ENCODE measurements around the gene EID3. TPM values are rescaled to one million over a fixed set of nuclear protein-coding genes. Genes with fewer than 3 reads are reported as not detected.
A peak's percentile ranks its signal among the peaks of the same experiment; 100 is the strongest.

Gene EID3
- total and polyA plus RNA-seq, 7 donors: 0.28 to 1.3 (median 0.95) TPM

- H3K4me3 ChIP-seq: no peak overlapping the region
- no peak for DNase-seq
- peaks cover 15% of the 10 kb centered on the region for H3K4me1 ChIP-seq
- WGBS, 3 donors: 70 to 72% (median 71%) methylated on average over 2 to 4 of the region's 4 CpGs
- H3K27ac ChIP-seq: no peak overlapping the region
- H3K36me3 ChIP-seq (ENCODE audit: insufficient read depth in 1 of 2, low read depth in 1 of 2): no peaks in the 10 kb centered on the region
- intact Hi-C loops (cut with DNase I): no loop called here
- no peaks in the 10 kb centered on the region for H3K27me3 ChIP-seq (ENCODE audit: insufficient read depth in 3 of 3, low read length in 2 of 3)
- H3K9me3 ChIP-seq: no peaks in the 10 kb centered on the region
- TF ChIP-seq, protein P1, sequence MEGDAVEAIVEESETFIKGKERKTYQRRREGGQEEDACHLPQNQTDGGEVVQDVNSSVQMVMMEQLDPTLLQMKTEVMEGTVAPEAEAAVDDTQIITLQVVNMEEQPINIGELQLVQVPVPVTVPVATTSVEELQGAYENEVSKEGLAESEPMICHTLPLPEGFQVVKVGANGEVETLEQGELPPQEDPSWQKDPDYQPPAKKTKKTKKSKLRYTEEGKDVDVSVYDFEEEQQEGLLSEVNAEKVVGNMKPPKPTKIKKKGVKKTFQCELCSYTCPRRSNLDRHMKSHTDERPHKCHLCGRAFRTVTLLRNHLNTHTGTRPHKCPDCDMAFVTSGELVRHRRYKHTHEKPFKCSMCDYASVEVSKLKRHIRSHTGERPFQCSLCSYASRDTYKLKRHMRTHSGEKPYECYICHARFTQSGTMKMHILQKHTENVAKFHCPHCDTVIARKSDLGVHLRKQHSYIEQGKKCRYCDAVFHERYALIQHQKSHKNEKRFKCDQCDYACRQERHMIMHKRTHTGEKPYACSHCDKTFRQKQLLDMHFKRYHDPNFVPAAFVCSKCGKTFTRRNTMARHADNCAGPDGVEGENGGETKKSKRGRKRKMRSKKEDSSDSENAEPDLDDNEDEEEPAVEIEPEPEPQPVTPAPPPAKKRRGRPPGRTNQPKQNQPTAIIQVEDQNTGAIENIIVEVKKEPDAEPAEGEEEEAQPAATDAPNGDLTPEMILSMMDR (IDR thresholded peaks at IDR 0.05): no peak
- ATAC-seq: peak; percentile 48 to 85 (median 74)
Observed at GRCh38 chr12:104280717-104281458, 22.7 kb upstream of the EID3 start.

- TF ChIP-seq, protein P1 (IDR thresholded peaks at IDR 0.05): no peak
Observed at GRCh38 chr12:104281636-104282035, 21.9 kb upstream of the EID3 start.

GRCh38 chr12:104282109-104282508, 21.4 kb upstream of the EID3 start:
- TF ChIP-seq, protein P1 (IDR thresholded peaks at IDR 0.05): no peak
- H3K36me3 ChIP-seq (ENCODE audit: insufficient read depth in 1 of 2, low read depth in 1 of 2): no peaks in the 10 kb centered on the region
- no peaks in the 10 kb centered on the region for H3K9me3 ChIP-seq
- DNase-seq: no peak
- H3K27ac ChIP-seq: no peak overlapping the region
- intact Hi-C loops (cut with DNase I): no loop called here
- ATAC-seq: no peak
- peaks cover 22% of the 10 kb centered on the region for H3K4me1 ChIP-seq
- no peak overlapping the region for H3K4me3 ChIP-seq
- H3K27me3 ChIP-seq (ENCODE audit: insufficient read depth in 3 of 3, low read length in 2 of 3): no peaks in the 10 kb centered on the region

More at GRCh38 chr12:104281636-104282035, 21.9 kb upstream of the EID3 start:
- no peaks in the 10 kb centered on the region for H3K36me3 ChIP-seq (ENCODE audit: insufficient read depth in 1 of 2, low read depth in 1 of 2)
- intact Hi-C loops (cut with DNase I): no loop called here
- H3K27ac ChIP-seq: no peak overlapping the region
- no peaks in the 10 kb centered on the region for H3K27me3 ChIP-seq (ENCODE audit: insufficient read depth in 3 of 3, low read length in 2 of 3)
- DNase-seq (no peak), ATAC-seq (no peak)
- WGBS, 3 donors: 89 to 92% (median 91%) methylated on average over 5 of the region's 5 CpGs
- no peaks in the 10 kb centered on the region for H3K9me3 ChIP-seq
- H3K4me3 ChIP-seq: no peak overlapping the region
- H3K4me1 ChIP-seq: peaks cover 22% of the 10 kb centered on the region

- H3K36me3 ChIP-seq (ENCODE audit: insufficient read depth in 1 of 2, low read depth in 1 of 2): peaks cover 0 to 20% of the 10 kb centered on the region in 2 donors
- ATAC-seq: peak in 3 of 4 donors; percentile 21 to 38 (median 24)
- WGBS, 3 donors: 72 to 80% (median 73%) methylated on average over 3 of the region's 3 CpGs
- H3K27me3 ChIP-seq (ENCODE audit: insufficient read depth in 3 of 3, low read length in 2 of 3): no peaks in the 10 kb centered on the region
- peak in 1 of 2 donors; percentile 53 for DNase-seq
- intact Hi-C loops (cut with DNase I): loop anchor here in 1 of 2 donors (5.0 kb wide), 2 partner anchors 69 to 144 kb away; partner anchors contain the start of gene TXNRD1
- H3K27ac ChIP-seq: peak overlapping the region; percentile 98
- no peaks in the 10 kb centered on the region for H3K9me3 ChIP-seq
- H3K4me1 ChIP-seq: peaks cover 29% of the 10 kb centered on the region
- TF ChIP-seq, protein P1 (IDR thresholded peaks at IDR 0.05): no peak
- peak overlapping the region; percentile 90 for H3K4me3 ChIP-seq
Observed at GRCh38 chr12:104285740-104286515, 17.6 kb upstream of the EID3 start.
